Left lobe of liver (tissue), 2 donors: ENCODE data around the gene LSMEM2. TPM values are rescaled to one million over a fixed set of nuclear protein-coding genes. Genes with fewer than 3 reads are reported as not detected.
"Not testable (repeated sequence)": the region's sequence is repeated elsewhere in the genome, so short reads cannot be mapped to it uniquely, and the experiment has no call there.

Experiments
- ATAC-seq: fragments of 200-7000 bp; cut with Tn5 transposase; one replicate; pipeline ENCODE4 v1.9.1; 2020; ENCODE audit warnings: mild to moderate bottlenecking, moderate library complexity
- DNase-seq: peaks from one replicate; pipeline ENCODE4 v3.0.0-alpha.2; 2020; ENCODE audit warnings: low spot score
- total RNA-seq: library from RNA; stranded (reverse); gene quantifications from one replicate; pipeline ENCODE4 v1.2.1, GENCODE V29; 2021
- donor health status: DM: no; HTN: no; CAD: no; lungs with moderate emphysema.
- donor health status: DM: no; HTN: yes; CAD: no.

LSMEM2 gene
- total RNA-seq, 1 donor from 2014 or later, result not detected

DNA sequence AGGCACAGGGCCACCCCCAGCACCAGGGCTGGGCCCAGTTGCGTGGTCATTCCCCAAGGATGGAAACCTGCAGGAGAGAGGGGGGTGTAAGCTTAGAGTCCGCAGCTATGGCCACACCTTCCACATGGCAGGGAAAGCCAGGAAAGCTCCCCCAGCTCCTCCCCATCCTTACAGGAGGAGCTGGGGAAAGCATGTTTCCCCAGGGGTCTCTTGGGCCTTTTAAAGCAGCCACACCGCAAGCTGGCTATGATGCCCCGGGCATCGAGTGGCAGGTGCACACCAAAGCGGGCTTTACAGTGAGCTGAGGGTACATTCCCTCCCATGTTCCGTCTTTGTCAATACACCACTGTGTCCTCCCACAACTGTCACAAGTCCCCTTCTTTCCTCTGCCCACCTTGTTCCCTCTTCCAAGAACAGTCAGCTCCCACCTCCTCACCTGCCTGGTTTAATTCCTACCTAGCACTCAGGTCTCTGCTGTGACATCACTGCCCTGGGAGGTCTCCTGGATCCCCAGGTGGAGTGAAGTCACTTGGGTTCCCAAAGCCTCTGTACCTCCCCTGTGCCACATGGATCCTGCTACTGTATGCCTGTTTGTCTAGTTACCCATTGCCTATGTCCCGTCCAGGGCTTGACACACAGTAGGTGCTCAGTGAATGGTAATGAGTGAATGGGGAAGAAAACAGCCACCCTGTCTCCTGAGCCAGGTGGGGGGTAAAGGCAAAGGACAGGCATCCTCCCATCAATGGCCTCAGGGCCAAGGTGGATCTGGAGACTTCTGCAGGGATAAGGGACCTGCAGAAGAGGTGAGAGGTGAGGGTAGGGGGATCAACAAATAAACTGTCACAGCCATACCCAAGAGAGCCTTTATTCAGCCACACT, 16.9 kb downstream of the LSMEM2 start:
- ATAC-seq (no peak), DNase-seq (no peak)

- ATAC-seq (no peak), DNase-seq (peak; percentile 49)
These were observed 18.0 kb downstream of the LSMEM2 start for GRCh38 chr3:50296721-50297383.

DNA sequence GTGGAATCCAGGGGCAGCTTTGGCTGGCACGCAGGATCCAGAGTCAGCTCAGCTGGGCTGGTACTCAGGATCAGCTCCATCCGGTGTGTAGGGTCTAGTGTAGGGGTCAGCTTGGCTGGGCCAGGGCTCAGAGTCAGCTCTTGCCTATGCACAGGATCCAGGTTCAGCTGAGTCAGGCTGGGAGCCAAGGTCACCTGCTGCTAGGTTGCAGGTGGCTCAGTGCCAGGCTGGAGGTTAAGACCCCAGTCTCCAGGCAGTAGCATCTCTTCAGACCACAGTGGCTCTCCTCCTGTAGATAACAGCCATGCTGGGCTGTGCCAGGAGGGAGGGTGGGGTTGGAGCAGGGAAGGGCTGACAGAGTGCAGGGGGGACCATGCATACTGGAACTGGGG, 18.5 kb downstream of the LSMEM2 start:
- no peak for ATAC-seq
- DNase-seq, result peak; percentile 61

DNA sequence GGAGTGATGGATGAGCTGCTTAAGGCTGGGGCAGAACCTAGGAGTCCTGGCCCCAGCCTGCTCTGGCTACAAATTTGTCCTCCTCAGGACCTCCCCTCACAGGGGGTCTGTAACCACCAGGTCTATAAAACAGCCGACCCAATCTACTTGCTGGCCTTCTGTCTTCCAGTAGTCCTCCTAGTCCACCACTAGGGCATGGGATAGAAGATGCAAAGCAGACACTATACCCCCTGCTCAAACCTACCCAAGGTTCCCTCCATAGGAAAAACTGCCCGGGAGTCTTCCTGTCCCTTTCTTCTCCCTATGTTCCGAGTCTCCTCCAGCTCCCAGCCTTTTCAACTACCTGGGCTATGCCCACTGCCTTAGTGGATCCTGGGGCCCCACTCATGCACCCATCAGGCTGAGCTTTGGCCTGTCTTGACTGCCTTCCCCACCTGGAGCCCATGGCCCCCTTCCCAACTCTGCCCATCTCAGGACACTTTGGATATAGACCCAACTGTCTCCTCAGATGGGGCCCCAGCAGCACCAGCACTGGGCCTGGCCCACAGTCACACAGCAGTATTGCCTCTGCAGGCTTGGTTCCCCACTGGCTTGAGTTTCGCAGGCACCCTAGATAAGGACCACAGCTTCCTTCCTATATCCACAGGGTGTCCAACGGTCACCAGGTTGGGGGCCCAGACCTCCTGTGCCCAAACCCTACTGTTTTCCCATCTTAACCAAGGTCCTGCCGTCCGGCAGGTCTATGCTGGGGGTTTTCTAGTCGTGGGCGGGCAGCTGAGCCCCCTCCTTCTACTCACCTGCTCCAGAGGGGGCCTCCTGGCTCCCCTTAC, 19.2 kb downstream of the LSMEM2 start:
- peak; percentile 55 for DNase-seq
- no peak for ATAC-seq

- DNase-seq (peak; percentile 100), ATAC-seq (peak; percentile 67)
These were observed 20.1 kb downstream of the LSMEM2 start, which contains the start of the genes HYAL3 and NAA80 for GRCh38 chr3:50298836-50299637. TSS of gene HYAL3 (minus strand) at chr3:50299405. CDS start at chr3:50295602, 3,803 bp downstream. TSS of gene NAA80 (minus strand) at chr3:50299405. CDS start at chr3:50297463, 1,942 bp downstream.

DNA sequence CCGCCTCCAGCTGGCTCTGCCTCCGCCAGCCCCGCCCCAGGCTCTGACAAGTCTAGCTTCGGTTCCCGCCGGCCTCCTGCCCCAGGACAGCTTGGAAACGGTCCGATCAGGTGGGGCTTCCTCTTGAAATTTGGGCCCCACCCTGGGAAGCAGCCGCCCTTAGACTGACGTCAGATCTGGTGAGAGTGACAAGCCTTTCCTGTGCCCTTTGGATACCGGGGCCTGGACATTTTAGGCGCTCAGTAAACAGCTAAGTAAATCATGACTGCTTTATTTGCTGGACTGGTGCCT, 20.7 kb downstream of the LSMEM2 start:
- DNase-seq (no peak), ATAC-seq (no peak)

DNA sequence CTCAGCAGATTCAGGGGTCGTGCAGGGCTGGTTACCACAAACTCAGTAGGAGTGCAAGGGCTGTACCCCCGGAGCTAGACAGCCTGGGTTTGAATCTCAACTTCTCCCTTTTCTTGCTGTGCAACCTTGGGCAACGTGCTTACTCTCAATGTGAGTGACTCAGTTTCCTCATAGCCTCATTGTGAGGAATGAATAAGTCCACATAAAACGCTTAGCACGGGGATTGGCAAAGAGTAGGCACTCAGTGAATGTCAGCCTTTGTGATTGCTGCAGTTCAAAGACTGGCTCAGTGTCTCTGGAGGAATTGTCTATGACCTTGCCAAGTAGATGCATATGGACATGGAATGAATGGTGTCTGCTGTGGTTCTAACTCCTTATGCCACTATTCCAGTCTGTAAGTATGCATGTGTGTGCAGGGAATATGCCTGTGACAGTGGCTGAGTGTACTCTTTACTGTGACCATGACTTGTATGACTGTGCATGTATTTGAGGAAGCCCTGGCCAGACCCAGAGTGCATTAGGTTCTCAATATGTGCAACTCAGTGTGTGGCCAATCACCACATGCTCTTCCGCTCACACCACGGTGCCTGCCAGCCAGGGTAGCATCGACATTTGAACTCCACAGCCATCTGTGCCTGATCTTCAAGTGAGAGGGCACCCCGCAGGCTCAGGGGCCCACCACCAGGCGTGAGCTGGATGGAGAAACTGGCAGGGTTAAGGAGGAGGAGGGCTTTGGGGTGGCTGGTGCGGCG, 21.2 kb downstream of the LSMEM2 start:
- ATAC-seq (no peak), DNase-seq (peak; percentile 59)

GRCh38 chr3:50300681-50301254, 21.9 kb downstream of the LSMEM2 start:
- no peak for ATAC-seq
- DNase-seq, result no peak

- ATAC-seq (peak; percentile 45), DNase-seq (peak; percentile 90)
These were observed 23.5 kb downstream of the LSMEM2 start for GRCh38 chr3:50302095-50303012.

DNA sequence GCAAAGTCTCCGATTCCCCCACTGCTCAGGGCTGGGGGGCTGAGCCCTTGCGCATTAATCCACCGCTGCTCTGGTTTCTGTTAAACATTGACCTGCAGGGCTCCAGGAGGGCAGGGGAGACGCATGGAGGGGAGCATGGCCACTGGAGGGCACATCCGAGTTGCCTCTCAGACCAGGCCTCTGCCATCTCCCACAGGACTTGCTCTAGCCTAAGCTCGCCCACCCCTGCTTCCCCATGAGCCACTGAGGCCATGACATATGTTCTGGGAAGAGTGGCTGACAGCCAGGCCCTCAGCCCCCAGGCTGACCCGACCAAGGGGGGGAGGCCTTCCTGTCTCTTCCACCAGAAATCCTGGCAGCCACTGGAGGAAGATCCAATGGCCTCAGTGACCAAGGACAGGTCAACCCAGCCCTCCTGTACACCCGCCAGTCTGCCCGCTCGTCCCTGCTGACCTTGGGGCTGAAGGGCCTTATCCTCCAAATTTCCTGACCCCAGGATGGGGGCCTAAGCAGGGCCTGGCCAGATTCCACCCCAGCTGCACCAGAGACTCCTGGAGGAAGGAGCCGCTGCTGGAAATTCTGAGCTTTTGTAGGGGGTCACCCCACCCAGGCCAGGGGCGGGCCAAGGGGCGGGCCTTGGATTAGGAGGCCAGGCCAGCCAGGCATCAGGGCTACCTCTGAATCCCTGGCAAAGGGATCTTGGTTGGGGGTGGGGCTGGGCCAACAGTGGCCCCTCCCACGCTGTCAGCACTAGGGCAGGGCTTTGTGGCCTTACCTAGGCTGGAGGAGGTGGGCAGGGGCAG, 24.3 kb downstream of the LSMEM2 start, which contains the start of gene HYAL1:
Gene HYAL1 (minus strand): TSS at position 562 of the 803 bp plus-strand sequence. CDS start 618 bp downstream, outside the sequence.
- DNase-seq, result peak; percentile 97
- peak; percentile 64 for ATAC-seq

DNA sequence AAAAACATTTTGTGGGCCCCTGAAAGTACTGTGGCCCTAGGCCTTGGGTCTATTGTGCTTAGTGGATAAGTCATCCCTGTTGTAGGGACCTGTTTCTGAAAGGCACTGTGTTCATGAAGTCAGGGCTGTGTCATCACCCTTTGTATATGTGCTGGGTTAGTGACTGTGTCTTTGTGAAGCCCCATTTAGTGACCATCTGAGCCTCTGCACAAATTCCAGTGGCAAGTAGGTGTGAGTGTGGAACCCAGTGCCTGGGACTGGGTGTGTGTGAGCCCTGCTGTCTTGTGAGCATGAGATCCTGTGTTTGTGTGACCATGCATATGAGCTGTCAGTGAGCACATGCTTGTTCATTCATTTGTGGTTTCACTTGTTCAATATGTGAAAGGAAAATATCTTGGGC, 25.7 kb downstream of the LSMEM2 start:
- DNase-seq, result no peak

DNA sequence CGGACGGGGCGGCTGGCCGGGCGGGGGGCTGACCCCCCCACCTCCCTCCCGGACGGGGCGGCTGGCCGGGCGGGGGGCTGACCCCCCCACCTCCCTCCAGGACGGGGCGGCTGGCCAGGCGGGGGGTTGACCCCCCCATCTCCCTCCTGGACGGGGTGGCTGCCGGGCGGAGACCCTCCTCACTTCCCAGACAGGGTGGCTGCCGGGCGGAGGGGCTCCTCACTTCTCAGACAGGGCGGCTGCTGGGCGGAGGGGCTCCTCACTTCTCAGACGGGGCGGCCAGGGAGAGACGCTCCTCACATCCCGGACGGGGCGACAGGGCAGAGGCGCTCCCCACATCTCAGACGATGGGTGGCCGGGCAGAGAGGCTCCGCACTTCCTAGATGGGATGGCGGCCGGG, 33.2 kb downstream of the LSMEM2 start:
- not testable (repeated sequence) for ATAC-seq, DNase-seq

More for the DNA sequence above, 25.7 kb downstream of the LSMEM2 start:
- no peak for ATAC-seq

GRCh38 chr3:50314342-50314741, 35.5 kb downstream of the LSMEM2 start:
- DNase-seq (no peak), ATAC-seq (peak; percentile 66)

DNA sequence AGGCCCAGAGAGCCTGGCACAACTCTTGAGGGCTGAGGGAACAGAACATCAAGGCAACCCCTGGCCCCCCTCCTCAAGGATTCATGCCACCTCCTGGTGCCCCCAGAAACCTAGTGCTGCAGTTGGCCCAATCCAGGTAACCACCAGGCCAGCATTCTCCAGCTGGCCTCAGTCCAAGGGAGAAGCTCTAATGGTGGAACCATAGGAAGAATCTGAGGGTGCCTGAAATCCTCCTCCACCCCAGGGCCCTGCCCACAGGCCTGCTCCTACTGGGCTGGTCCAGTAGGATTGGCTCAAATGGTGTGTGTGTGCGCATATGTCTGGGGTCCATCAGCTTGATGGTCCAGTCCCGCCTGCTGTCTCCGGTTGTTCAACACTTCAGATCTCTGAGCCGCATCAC, 35.9 kb downstream of the LSMEM2 start:
- no peak for DNase-seq
- peak; percentile 5 for ATAC-seq

GRCh38 chr3:50316657-50317242, 37.9 kb downstream of the LSMEM2 start:
- no peak for ATAC-seq
- DNase-seq, result no peak

DNA sequence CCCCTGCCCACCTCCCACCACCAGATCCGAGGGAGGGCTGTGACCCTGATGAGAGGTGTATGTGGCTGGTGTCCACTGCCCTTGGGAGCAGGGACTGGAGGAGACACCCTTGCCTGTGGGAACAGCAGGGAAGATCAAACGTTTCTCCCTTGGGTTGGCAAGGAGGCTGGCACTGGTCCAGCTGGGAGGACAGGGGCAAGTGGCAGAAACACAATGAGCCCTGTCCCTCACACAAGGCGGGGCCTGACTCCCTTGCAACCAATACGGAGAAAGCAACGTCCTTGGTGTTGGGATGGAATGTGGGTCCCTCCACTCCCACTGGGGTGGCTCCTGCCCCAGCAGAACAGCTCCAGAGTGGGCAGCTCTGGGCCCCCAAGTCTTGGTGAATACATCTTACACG, 38.4 kb downstream of the LSMEM2 start:
- ATAC-seq, result no peak
- no peak for DNase-seq

DNA sequence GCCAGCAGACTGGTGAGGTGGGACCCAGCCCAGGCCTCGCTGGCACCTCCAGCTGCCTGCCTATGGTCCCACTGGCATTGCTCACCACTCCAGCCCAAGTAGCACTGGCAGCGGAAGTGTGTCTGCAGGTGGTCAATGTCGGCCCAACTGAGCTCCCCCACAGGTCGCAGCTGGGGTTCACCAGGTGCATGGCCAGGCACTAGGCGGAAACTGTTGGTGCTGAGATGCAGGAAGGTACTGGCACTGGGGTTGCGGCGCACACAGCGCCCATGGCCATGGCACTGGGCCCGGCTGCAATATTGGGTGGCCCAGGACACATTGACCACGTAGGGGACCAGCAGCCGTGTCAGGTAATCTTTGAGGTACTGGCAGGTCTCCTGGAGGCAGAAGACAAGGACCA, 39.3 kb downstream of the LSMEM2 start:
- DNase-seq (no peak), ATAC-seq (no peak)
